ENCODE measurements around the gene CTSD. TPM values are rescaled to one million over a fixed set of nuclear protein-coding genes. Genes with fewer than 3 reads are reported as not detected.

The CTSD gene
- total RNA-seq, 4 donors from 2014 or later: 573 to 913 (median 707) TPM

DNA sequence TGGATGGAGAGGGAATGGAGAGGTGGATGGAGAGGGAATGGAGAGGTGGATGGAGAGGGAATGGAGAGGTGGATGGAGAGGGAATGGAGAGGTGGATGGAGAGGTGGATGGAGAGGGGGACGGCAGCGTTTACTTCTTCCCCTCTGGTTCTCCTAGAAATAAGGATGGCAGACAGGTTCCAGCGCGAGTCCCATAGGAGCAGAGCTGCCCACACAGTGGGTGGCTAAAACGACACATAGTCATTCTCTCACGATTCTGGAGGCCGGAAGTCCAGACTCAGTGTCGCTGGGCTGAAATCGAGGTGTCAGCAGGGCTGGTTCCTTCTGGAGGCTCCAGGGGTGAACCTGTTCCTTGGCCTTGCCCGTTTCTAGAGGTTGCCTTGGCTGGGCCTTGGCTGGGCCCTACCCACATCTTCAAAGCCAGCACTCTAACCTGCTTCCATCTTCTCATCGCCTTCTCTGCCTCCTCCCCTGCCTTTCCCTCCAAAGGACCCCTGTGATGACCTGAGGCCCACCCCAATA lies 12.7 kb upstream of the CTSD start:
- DNase-seq (ENCODE audit: low spot score in 2 of 2): peak in 1 of 2 donors; percentile 52
- TF ChIP-seq, protein P1, sequence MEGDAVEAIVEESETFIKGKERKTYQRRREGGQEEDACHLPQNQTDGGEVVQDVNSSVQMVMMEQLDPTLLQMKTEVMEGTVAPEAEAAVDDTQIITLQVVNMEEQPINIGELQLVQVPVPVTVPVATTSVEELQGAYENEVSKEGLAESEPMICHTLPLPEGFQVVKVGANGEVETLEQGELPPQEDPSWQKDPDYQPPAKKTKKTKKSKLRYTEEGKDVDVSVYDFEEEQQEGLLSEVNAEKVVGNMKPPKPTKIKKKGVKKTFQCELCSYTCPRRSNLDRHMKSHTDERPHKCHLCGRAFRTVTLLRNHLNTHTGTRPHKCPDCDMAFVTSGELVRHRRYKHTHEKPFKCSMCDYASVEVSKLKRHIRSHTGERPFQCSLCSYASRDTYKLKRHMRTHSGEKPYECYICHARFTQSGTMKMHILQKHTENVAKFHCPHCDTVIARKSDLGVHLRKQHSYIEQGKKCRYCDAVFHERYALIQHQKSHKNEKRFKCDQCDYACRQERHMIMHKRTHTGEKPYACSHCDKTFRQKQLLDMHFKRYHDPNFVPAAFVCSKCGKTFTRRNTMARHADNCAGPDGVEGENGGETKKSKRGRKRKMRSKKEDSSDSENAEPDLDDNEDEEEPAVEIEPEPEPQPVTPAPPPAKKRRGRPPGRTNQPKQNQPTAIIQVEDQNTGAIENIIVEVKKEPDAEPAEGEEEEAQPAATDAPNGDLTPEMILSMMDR (IDR thresholded peaks at IDR 0.05): no peak
- no peak for TF ChIP-seq POLR2A (IDR thresholded peaks at IDR 0.05)
- intact Hi-C loops (cut with DNase I; ENCODE audit: low total_unique reads): no loop called here
- 93 to 94% methylated on average over 11 of the region's 11 CpGs for WGBS, 2 donors
- H3K4me3 ChIP-seq (ENCODE audit: low read depth, poor library complexity, severe bottlenecking): no peak overlapping the region

DNA sequence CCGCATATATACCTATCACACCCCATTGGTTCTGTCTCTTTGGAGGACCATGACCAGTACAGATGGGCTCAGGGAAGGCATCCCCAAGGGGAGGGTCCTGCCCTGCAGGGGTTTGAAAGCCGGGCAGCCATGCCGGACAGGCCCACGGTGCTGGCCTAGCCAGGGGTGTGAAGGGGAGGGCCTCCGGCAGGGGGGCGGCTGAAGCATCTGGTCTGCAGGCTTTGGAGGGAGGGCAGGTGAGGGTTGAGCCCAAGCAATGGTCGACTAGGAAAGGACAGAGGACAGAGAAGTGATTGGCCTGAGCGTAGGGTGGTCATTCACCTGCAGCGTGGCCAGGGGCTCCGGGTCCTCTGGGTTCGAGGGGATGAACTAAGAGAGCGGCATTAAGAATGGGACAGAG lies 11.2 kb upstream of the CTSD start:
- no peak overlapping the region for H3K4me3 ChIP-seq (ENCODE audit: low read depth, poor library complexity, severe bottlenecking)
- peak in 1 of 2 donors; percentile 62 for DNase-seq (ENCODE audit: low spot score in 2 of 2)
- 86 to 92% methylated on average over 12 of the region's 12 CpGs for WGBS, 2 donors
- intact Hi-C loops (cut with DNase I; ENCODE audit: low total_unique reads): no loop called here
- TF ChIP-seq POLR2A (IDR thresholded peaks at IDR 0.05): no peak
- TF ChIP-seq, protein P1 (IDR thresholded peaks at IDR 0.05): no peak

DNA sequence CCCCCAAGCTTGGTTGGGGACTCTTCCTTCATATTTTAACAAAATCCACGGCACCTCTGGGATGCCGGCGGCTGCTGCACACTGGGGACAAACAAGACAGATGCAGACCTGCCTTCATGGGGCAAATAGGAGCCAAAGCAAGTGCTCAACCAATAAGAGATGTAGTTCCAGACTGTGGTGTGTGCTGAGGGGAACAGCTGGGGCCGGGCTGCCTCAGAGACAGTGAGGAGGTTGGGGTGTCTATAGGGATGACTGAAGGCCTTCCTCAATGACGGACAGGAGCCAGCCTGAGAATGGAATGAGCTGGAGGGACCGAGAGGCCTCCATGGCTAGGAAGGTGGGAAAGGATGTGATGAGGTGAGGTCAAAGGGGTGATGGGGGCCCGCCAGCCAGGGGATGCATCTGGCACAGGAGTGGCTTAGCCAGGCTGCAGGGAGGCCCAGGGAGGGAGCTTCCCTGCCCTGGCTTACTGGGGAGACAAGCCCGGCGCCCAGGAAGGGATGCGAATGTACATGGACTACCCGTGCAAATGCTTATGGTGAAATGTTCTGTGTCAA lies 10.3 kb upstream of the CTSD start:
- TF ChIP-seq, protein P1 (IDR thresholded peaks at IDR 0.05): no peak
- TF ChIP-seq POLR2A (IDR thresholded peaks at IDR 0.05): no peak
- DNase-seq (ENCODE audit: low spot score in 2 of 2): no peak
- no peak overlapping the region for H3K4me3 ChIP-seq (ENCODE audit: low read depth, poor library complexity, severe bottlenecking)
- 94 to 96% methylated on average over 11 of the region's 11 CpGs for WGBS, 2 donors
- intact Hi-C loops (cut with DNase I; ENCODE audit: low total_unique reads): no loop called here

GRCh38 chr11:1773131-1773993 lies 9.6 kb upstream of the CTSD start:
- WGBS, 2 donors: 85 to 92% methylated on average over 9 to 10 of the region's 10 CpGs
- TF ChIP-seq POLR2A (IDR thresholded peaks at IDR 0.05): no peak
- TF ChIP-seq, protein P1 (IDR thresholded peaks at IDR 0.05): no peak
- DNase-seq (ENCODE audit: low spot score in 2 of 2): peak in 1 of 2 donors; percentile 79

GRCh38 chr11:1772270-1773130 lies 8.8 kb upstream of the CTSD start:
- peak in 1 of 2 donors; percentile 90 for DNase-seq (ENCODE audit: low spot score in 2 of 2)
- no peak for TF ChIP-seq POLR2A (IDR thresholded peaks at IDR 0.05)
- TF ChIP-seq, protein P1 (IDR thresholded peaks at IDR 0.05): no peak
- WGBS, 2 donors: 20 to 30% methylated on average over 15 of the region's 15 CpGs
- H3K4me3 ChIP-seq (ENCODE audit: low read depth, poor library complexity, severe bottlenecking): no peak overlapping the region
- intact Hi-C loops (cut with DNase I; ENCODE audit: low total_unique reads): no loop called here

More at GRCh38 chr11:1773131-1773993, 9.6 kb upstream of the CTSD start:
- no peak overlapping the region for H3K4me3 ChIP-seq (ENCODE audit: low read depth, poor library complexity, severe bottlenecking)
- intact Hi-C loops (cut with DNase I; ENCODE audit: low total_unique reads): no loop called here
